ENCODE results near the gene FOXK2. TPM values are rescaled to one million over a fixed set of nuclear protein-coding genes. Genes with fewer than 3 reads are reported as not detected.

The FOXK2 gene
- total and polyA plus RNA-seq, 2 of the 8 experiments (the other 6 are each of a cell fraction or from before 2014, with no cell fraction given), result 34.7 to 64.9 TPM

DNA sequence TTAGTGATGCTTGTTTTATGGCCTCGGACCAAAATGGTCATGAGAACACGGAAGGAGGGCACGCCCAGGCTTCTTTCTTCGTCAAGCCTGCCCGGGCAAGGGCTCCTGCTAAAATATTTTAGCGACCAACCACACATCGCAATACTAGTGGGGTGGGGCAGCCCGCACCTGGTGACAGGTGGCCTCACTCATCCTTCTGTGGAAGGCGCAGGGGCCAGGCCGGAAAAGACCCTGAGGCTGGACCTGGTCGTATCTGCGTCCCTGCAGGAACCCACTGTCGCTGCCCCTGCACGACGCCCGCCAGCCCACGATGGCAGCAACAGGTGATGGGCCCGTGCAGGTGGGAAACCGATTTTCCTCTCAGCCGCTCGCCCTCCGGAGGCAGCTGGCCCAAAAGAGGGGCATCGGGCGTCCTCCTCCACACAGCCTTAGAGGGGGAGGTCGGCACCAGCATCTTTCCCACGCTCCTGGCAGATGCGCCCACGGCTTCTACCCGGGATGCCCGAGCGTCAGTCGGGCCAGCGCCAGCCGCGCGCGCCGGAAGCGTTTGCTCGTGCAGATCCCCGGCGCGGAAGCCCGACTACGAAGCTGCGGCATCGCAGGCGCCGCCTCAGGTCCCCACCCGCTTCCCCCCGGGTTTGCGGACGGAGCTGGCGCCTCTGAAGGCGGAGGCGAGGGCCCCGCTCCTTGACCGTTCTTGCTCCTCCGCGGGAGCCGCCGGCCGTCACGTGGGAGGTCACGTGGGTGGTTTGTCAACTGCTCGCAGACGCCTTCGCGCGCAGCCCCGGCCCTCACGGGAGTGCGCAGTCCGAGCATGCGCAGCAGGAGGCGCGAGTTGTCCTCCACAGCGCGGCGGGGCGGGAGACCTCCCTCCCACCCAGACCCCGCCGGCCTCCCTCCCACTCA, 22.8 kb upstream of the FOXK2 start:
- no peak overlapping the region for H2AFZ ChIP-seq (ENCODE audit: low read length)
- peak overlapping the region; percentile 11; the same call in 1 of the 2 replicates for H4K8ac ChIP-seq (ENCODE audit: extremely low read depth, insufficient read depth, low read length)
- no peak overlapping the region for H3K56ac ChIP-seq (replicated peaks; ENCODE audit: insufficient read length, low read depth, low read length)
- no peak overlapping the region for H3K27ac ChIP-seq (ENCODE audit: low read depth, low read length)
- H3K79me2 ChIP-seq (ENCODE audit: control insufficient read depth in 1 of 2, insufficient read depth in 2 of 2, low read length in 2 of 2), result no peaks in the 10 kb centered on the region
- H3K4me2 ChIP-seq (ENCODE audit: insufficient read depth in 1 of 2, low read depth in 2 of 2, low read length in 2 of 2), result peak overlapping the region; percentile 78 to 82
- H4K20me1 ChIP-seq (replicated peaks in 1 of 2; ENCODE audit: control insufficient read depth in 1 of 2, insufficient read depth in 2 of 2, low read length in 2 of 2), result no peaks in the 10 kb centered on the region
- H3K14ac ChIP-seq (ENCODE audit: insufficient read length), result no peak overlapping the region
- peaks cover 9% of the 10 kb centered on the region; the same call in 1 of the 2 replicates for H3K23me2 ChIP-seq (ENCODE audit: low read depth, low read length)
- H3K27me3 ChIP-seq (replicated peaks in 1 of 4; ENCODE audit: control insufficient read depth in 3 of 4, extremely low read depth in 1 of 4, insufficient read depth in 3 of 4, low read length in 3 of 4), result peaks cover 2 to 23% (median 19%) of the 10 kb centered on the region in 4 experiments; a peak in 6 of 7 replicates
- peak; percentile 54 to 92 for DNase-seq (ENCODE audit: low read depth in 1 of 2, low spot score in 2 of 2)
- 25% methylated on average over 64 of the region's 83 CpGs; no CpG with 5 or more reads in 1 of the 2 experiments for WGBS, 2 experiments (ENCODE audit: extremely low coverage in 1 of 2, insufficient coverage in 1 of 2, insufficient read length in 1 of 2, insufficient replicate concordance in 2 of 2, low coverage in 1 of 2, low lambda C conversion rate in 2 of 2, missing lambda C conversion rate in 1 of 2)
- ChIA-PET CTCF (ENCODE audit: partially characterized antibody) (interaction anchor here (0.6 to 2.2 kb wide), 5 partner anchors 16 to 116 kb away, joined by 3 to 15 read pairs (median 4); no protein-coding TSS in a partner anchor), POLR2A (ENCODE audit: partially characterized antibody) (interaction anchor here (0.7 kb wide), 1 partner anchor 39 kb away, joined by 3 read pairs; no protein-coding TSS in a partner anchor)
- no peaks in the 10 kb centered on the region for H3K36me3 ChIP-seq (ENCODE audit: control insufficient read depth in 2 of 4, insufficient read depth in 4 of 4, low read length in 3 of 4)
- H3K79me1 ChIP-seq (ENCODE audit: low read depth, low read length), result no peaks in the 10 kb centered on the region
- peak overlapping the region; percentile 80 for H3K4ac ChIP-seq (replicated peaks; ENCODE audit: insufficient read length, low read depth, low read length)
- FAIRE-seq, result no peak
- no peak overlapping the region for H4K5ac ChIP-seq (ENCODE audit: insufficient read length, low read depth, low read length)
- peak overlapping the region in 1 of 4 experiments; percentile 34; a peak in 2 of 7 replicates for H3K9ac ChIP-seq (replicated peaks in 1 of 4; ENCODE audit: extremely low read depth in 1 of 4, low read depth in 3 of 4, low read length in 3 of 4)
- H2BK120ac ChIP-seq (replicated peaks; ENCODE audit: low read depth, low read length), result no peak overlapping the region
- H2BK20ac ChIP-seq (ENCODE audit: low read length), result no peak overlapping the region; the same call in 1 of the 2 replicates
- peak overlapping the region; percentile 84; the same call in 1 of the 2 replicates for H2BK12ac ChIP-seq (ENCODE audit: low read depth, low read length)
- peak overlapping the region; percentile 39 to 68 (median 50) for H3K4me3 ChIP-seq (ENCODE audit: extremely low read depth in 1 of 4, insufficient read depth in 2 of 4, low read depth in 3 of 4, low read length in 4 of 4)
- peaks cover 0 to 19% (median 9%) of the 10 kb centered on the region in 4 experiments; a peak in 6 of 7 replicates for H3K4me1 ChIP-seq (replicated peaks in 1 of 4; ENCODE audit: control insufficient read depth in 3 of 4, insufficient read depth in 4 of 4, low read length in 3 of 4)
- no peak overlapping the region for H3K23ac ChIP-seq (ENCODE audit: insufficient read length)
- H3K9me3 ChIP-seq (ENCODE audit: insufficient read depth in 2 of 2, low read depth in 1 of 2, low read length in 1 of 2), result no peaks in the 10 kb centered on the region
- peak overlapping the region; percentile 83 for H4K91ac ChIP-seq (replicated peaks; ENCODE audit: insufficient read length, low read length)
- H2BK15ac ChIP-seq (ENCODE audit: low read length), result no peak overlapping the region
- H3K18ac ChIP-seq (ENCODE audit: extremely low read depth, low read length), result peak overlapping the region; percentile 87
- H2BK5ac ChIP-seq (ENCODE audit: low read depth, low read length), result peak overlapping the region; percentile 85; the same call in 1 of the 2 replicates
- peak overlapping the region; percentile 75; the same call in 1 of the 2 replicates for H2AK5ac ChIP-seq (ENCODE audit: low read depth, low read length)
- TF ChIP-seq POLR2AphosphoS5 (IDR thresholded peaks at IDR 0.05; ENCODE audit: low read depth, low read length), result no peak
- TF ChIP-seq ASH2L (IDR thresholded peaks at IDR 0.05; ENCODE audit: low read length), result peak; percentile 88
- no peak; the same call in 1 of the 2 replicates for TF ChIP-seq BRCA1 (IDR thresholded peaks at IDR 0.05; ENCODE audit: low read depth, low read length)
- no peak for TF ChIP-seq CBX8 (IDR thresholded peaks at IDR 0.05; ENCODE audit: borderline replicate concordance, low read depth, low read length)
- no peak for TF ChIP-seq SIRT6 (IDR thresholded peaks at IDR 0.05; ENCODE audit: low read length)
- TF ChIP-seq, protein P1, sequence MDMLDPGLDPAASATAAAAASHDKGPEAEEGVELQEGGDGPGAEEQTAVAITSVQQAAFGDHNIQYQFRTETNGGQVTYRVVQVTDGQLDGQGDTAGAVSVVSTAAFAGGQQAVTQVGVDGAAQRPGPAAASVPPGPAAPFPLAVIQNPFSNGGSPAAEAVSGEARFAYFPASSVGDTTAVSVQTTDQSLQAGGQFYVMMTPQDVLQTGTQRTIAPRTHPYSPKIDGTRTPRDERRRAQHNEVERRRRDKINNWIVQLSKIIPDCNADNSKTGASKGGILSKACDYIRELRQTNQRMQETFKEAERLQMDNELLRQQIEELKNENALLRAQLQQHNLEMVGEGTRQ (IDR thresholded peaks at IDR 0.05; ENCODE audit: low read length), result peak; percentile 98
- no peak for TF ChIP-seq SAP30 (IDR thresholded peaks at IDR 0.05; ENCODE audit: insufficient read depth, insufficient replicate concordance, low read length)
- no peak for TF ChIP-seq BCL11A (IDR thresholded peaks at IDR 0.05; ENCODE audit: low read depth in 2 of 2, low read length in 2 of 2)
- TF ChIP-seq, protein P2, sequence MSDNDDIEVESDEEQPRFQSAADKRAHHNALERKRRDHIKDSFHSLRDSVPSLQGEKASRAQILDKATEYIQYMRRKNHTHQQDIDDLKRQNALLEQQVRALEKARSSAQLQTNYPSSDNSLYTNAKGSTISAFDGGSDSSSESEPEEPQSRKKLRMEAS (IDR thresholded peaks at IDR 0.05), result peak; percentile 94
